ENCODE data around the gene CAMTA1.

The CAMTA1 gene

GRCh38 chr1:6961905-6962477 lies 176.7 kb downstream of the CAMTA1 start:
- no peak for DNase-seq

GRCh38 chr1:6962478-6962995 lies 177.3 kb downstream of the CAMTA1 start:
- peak; percentile 65 for DNase-seq

GRCh38 chr1:6962996-6963911 lies 178.0 kb downstream of the CAMTA1 start:
- peak; percentile 65 for DNase-seq

GRCh38 chr1:6963912-6964307 lies 178.7 kb downstream of the CAMTA1 start:
- no peak for DNase-seq

- DNase-seq, result no peak
These were observed 180.1 kb downstream of the CAMTA1 start for GRCh38 chr1:6965083-6965934.

- DNase-seq, result no peak
These were observed 180.6 kb downstream of the CAMTA1 start for GRCh38 chr1:6965935-6966241.

- DNase-seq, result no peak
These were observed 181.1 kb downstream of the CAMTA1 start for GRCh38 chr1:6966326-6966725.

- no peak for DNase-seq
These were observed 182.3 kb downstream of the CAMTA1 start for GRCh38 chr1:6967431-6968111.

GRCh38 chr1:6969106-6969505 lies 183.9 kb downstream of the CAMTA1 start:
- no peak for DNase-seq

- no peak for DNase-seq
These were observed 184.5 kb downstream of the CAMTA1 start for GRCh38 chr1:6969762-6970161.

- DNase-seq, result no peak
These were observed 185.0 kb downstream of the CAMTA1 start for GRCh38 chr1:6970221-6970620.

- no peak for DNase-seq
These were observed 185.8 kb downstream of the CAMTA1 start for GRCh38 chr1:6971048-6971447.

GRCh38 chr1:6971699-6972098 lies 186.4 kb downstream of the CAMTA1 start:
- no peak for DNase-seq

- DNase-seq, result peak; percentile 41
These were observed 187.1 kb downstream of the CAMTA1 start for GRCh38 chr1:6972399-6972798.

GRCh38 chr1:6975331-6976043 lies 190.2 kb downstream of the CAMTA1 start:
- no peak for DNase-seq

GRCh38 chr1:6976044-6976375 lies 190.8 kb downstream of the CAMTA1 start:
- no peak for DNase-seq

GRCh38 chr1:6979003-6979613 lies 193.9 kb downstream of the CAMTA1 start:
- no peak for DNase-seq

GRCh38 chr1:6981595-6981994 lies 196.3 kb downstream of the CAMTA1 start:
- no peak for DNase-seq

GRCh38 chr1:6982443-6982842 lies 197.2 kb downstream of the CAMTA1 start:
- DNase-seq, result no peak

GRCh38 chr1:6982860-6983259 lies 197.6 kb downstream of the CAMTA1 start:
- no peak for DNase-seq

- no peak for DNase-seq
These were observed 199.3 kb downstream of the CAMTA1 start for GRCh38 chr1:6984536-6984935.

- DNase-seq, result no peak
These were observed 199.7 kb downstream of the CAMTA1 start for GRCh38 chr1:6984986-6985385.
